ENCODE measurements around the gene FANCI. TPM values are rescaled to one million over a fixed set of nuclear protein-coding genes. Genes with fewer than 3 reads are reported as not detected.
A peak's percentile ranks its signal among the peaks of the same experiment; 100 is the strongest.

Gene FANCI
- polyA plus RNA-seq, 3 donors from 2014 or later, result 4.1 to 14.3 (median 5.8) TPM

DNA sequence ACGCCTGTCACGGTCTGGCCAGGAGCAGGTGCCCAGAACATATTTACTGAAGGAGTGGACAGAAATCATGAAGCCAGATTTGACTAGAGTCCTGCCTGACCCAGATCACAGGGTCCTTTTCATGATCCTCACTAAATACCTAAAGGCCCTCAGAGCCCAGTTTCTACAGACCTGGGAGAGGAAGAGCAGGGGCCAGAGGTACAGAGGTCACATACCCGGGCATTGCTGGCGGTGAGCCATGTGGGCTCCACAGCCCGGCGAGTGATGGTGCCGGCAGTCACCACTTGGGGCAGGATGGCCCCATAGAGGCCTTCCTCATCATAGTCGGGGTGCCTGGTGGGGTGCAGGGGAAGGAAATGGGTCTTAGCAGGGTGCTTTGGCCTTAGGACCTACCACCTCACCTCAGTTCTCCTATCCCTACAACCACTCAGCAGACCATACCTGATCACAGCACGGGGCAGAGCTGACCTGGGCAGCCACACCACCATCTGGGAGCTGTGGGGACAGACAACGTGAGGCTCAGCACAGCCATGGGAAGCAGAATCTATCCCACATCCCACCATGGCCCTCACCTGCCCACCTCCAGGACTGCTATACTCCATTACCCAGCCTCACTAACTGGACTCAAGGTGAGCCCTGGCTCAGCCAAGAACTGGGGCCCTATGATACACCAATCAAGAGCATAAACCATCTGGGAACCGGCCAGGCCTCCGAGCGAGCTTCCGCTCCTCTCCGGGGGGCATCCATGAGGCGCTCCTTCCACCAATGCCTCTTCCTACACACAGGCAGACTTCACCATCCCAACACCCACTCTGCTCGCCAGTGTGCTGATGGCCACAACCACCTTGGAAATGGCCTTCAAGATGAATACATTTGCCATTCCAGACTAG is 78.0 kb downstream of the FANCI start:
- Mint-ChIP-seq H3K4me3 (no peak overlapping the region), H3K27me3 (ENCODE audit: low read depth in 3 of 3) (peaks cover 7 to 12% (median 12%) of the 10 kb centered on the region in 3 donors), H3K27ac (peak overlapping the region in 2 of 6 donors; percentile 18 to 51), H3K9me3 (no peaks in the 10 kb centered on the region), H3K36me3 (peaks cover 11 to 64% (median 38%) of the 10 kb centered on the region in 3 donors), H3K4me1 (peaks cover 6 to 22% of the 10 kb centered on the region in 2 donors)
- DNase-seq, result no peak

DNA sequence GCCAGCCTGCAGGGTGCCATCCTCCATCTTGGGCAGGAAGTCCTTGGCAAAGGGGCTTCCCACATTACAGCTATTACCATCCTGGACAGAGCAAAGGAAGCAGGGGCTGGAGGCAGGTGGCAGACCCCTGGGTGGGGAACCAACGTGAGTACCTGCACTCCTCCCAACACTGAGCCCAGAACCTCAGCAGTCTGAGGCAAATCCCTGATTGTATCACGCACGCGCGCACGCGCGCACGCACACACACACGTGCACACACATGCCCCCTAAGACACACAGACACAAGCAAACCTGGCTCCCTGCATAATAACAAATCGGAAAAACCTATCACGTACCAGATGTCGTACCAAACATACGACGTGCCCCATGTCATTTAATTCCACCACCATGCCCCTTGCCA is 79.0 kb downstream of the FANCI start:
- Mint-ChIP-seq H3K9me3 (no peaks in the 10 kb centered on the region), H3K27me3 (ENCODE audit: low read depth in 3 of 3) (peaks cover 7 to 14% (median 12%) of the 10 kb centered on the region in 3 donors), H3K4me1 (peaks cover 16 to 31% of the 10 kb centered on the region in 2 donors), H3K27ac (peak overlapping the region in 4 of 6 donors; percentile 1 to 79 (median 36)), H3K36me3 (peaks cover 15 to 65% (median 42%) of the 10 kb centered on the region in 3 donors), H3K4me3 (no peak overlapping the region)
- DNase-seq, result no peak

DNA sequence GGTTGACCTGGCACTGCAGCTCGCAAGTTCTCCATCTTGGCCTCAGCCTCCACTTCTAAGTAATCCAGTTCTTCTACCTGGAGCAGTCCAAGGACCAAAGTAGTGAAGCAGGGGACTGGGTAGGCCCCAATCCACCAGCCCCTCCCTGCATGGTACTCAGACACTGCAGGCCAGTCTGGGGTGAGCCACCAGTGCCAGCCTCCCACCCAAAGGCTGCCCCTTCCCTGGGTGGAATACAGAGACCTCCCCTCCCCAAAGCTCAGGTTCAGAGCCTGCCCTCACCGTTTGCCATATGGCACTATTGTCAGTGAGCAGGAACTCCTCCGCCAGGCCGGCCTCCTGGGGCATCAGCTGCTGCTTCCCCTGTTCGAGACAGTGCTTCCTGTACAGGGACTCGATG is 80.0 kb downstream of the FANCI start:
- no peak for DNase-seq
- Mint-ChIP-seq H3K27ac (peak overlapping the region in 2 of 6 donors; percentile 19 to 40), H3K27me3 (ENCODE audit: low read depth in 3 of 3) (peaks cover 7 to 14% (median 12%) of the 10 kb centered on the region in 3 donors), H3K4me1 (peaks cover 24 to 39% of the 10 kb centered on the region in 2 donors), H3K36me3 (peaks cover 14 to 68% (median 44%) of the 10 kb centered on the region in 3 donors), H3K9me3 (no peaks in the 10 kb centered on the region), H3K4me3 (no peak overlapping the region)

DNA sequence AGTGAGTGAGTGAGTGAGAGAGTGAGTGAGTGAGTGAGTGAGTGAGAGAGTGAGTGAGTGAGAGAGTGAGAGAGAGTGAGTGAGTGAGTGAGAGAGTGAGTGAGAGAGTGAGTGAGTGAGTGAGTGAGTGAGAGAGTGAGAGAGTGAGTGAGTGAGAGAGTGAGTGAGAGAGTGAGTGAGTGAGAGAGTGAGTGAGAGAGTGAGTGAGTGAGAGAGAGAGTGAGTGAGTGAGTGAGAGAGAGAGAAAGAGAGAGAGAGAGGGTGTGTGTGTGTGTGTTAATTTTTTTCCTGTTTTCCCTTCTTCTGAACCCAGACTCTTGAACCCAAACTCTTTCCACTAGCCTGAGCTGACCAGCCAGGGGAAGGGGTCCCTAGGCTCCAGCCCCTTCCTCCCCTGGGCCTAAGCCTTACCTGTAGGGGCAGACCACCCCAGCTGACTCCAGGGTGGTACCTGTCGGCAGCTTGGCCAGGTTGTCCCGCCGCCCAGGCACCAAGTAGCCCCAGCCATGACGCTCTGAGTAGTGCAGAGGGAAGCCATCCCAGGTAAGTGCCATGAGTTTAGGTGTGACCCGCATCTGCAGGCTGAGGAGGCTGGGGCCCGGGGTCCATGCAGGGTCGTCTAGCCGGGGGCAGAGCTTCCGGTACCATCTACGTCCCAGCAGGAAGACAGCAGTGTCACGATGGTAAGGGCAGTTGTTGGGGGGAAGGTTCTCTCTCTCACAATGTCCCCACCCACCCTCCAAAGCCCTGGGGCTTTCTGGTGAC is 81.4 kb downstream of the FANCI start:
- peak overlapping the region in 2 of 5 donors; percentile 2 to 45 for H3K4me3 Mint-ChIP-seq
- peaks cover 9 to 12% (median 10%) of the 10 kb centered on the region in 3 donors for H3K27me3 Mint-ChIP-seq (ENCODE audit: low read depth in 3 of 3)
- no peak for DNase-seq
- H3K36me3 Mint-ChIP-seq, result peaks cover 16 to 68% (median 48%) of the 10 kb centered on the region in 3 donors
- H3K4me1 Mint-ChIP-seq, result peaks cover 38 to 42% of the 10 kb centered on the region in 2 donors
- H3K27ac Mint-ChIP-seq, result peak overlapping the region in 5 of 6 donors; percentile 30 to 90 (median 68)
- H3K9me3 Mint-ChIP-seq, result no peaks in the 10 kb centered on the region

DNA sequence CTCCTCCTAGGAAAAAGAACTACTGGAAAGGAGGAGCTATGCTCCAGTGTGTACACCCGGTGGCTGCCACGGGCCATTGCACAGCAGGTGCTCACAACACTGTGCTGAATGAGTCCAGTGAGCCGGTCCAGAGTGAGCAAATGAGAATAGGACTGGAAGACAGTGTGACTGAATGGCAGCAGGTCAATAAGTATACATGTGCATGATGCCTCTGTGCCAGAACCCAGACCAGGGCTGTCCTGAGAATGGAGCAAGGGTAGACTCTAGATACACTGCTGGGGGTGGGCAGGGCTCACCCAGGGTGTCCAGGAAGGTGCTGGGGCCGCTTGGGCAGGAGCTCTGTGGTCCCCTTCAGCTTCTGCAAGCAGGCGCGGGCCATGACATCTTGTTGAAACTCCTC is 82.5 kb downstream of the FANCI start:
- no peak for DNase-seq
- peaks cover 48 to 49% of the 10 kb centered on the region in 2 donors for H3K4me1 Mint-ChIP-seq
- peaks cover 23 to 71% (median 46%) of the 10 kb centered on the region in 3 donors for H3K36me3 Mint-ChIP-seq
- H3K9me3 Mint-ChIP-seq, result no peaks in the 10 kb centered on the region
- peak overlapping the region in 1 of 6 donors; percentile 65 for H3K27ac Mint-ChIP-seq
- peaks cover 7 to 10% (median 9%) of the 10 kb centered on the region in 3 donors for H3K27me3 Mint-ChIP-seq (ENCODE audit: low read depth in 3 of 3)
- no peak overlapping the region for H3K4me3 Mint-ChIP-seq

DNA sequence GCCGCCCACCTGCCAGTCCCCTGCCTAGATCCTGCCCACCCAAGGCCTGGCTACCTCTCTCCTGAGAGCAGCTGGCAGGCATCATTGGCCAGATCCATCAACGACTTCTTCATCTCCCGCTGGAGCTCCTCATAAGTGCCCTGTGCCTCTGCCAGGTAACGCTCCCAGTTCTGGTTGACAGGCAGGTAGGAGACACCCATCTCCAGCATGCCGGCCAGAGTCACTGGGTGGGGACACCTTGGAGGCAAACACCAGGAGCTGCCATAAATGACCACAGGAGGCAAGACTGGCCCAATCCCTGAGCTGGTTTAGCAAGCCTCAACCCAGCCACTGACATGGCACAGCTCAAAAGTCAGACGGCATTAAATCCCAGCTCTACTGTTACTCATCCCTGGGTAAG is 83.3 kb downstream of the FANCI start:
- Mint-ChIP-seq H3K4me1 (peaks cover 56 to 57% of the 10 kb centered on the region in 2 donors), H3K27ac (peak overlapping the region in 4 of 6 donors; percentile 20 to 64 (median 52)), H3K27me3 (ENCODE audit: low read depth in 3 of 3) (peaks cover 7 to 10% (median 9%) of the 10 kb centered on the region in 3 donors), H3K36me3 (peaks cover 30 to 71% (median 47%) of the 10 kb centered on the region in 3 donors), H3K4me3 (no peak overlapping the region), H3K9me3 (no peaks in the 10 kb centered on the region)
- DNase-seq, result no peak

DNA sequence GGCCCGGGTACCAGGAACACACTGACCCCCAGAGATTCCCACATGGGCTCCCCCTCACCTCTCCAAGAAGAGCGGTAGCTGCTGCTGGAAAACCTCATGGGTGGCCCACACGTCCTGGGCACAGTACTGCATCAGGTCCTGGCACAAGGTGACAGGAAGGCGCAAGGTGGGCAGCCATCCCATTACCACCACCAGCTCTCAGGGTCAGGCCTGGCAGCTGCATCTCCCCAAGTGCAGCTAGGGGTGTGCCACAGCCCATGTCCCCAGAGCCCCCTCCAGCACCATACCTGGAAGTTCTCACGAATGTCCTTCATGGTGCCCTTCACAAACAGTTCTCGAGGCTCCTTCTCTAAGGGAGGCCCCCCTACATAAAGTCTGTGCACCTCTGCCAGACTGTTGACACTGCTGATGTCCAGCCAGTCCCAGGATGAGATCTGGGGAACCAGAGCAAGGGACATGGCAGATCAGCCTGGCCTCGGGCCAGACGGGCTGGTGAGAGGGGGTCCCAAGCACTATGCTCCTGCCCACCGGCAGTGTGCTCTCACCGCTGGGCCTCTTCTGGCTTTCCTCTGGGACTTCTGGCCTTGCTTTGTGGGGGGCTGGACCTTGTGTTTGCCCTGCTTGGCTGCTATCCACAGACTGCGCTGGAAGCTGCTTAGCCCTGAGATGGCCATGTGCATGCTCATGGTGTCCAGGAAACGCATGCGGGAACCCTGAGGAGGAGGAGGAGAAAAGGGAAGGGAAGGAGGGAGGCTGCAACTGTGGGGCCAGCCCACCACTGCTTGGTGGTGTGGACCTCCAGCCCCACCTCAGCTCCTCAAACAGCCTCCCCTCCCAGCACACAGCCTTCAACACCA is 84.8 kb downstream of the FANCI start:
- peak overlapping the region; percentile 65 to 94 (median 90) for H3K27ac Mint-ChIP-seq
- H3K36me3 Mint-ChIP-seq, result peaks cover 38 to 67% (median 48%) of the 10 kb centered on the region in 3 donors
- H3K4me1 Mint-ChIP-seq, result peaks cover 60 to 67% of the 10 kb centered on the region in 2 donors
- no peak for DNase-seq
- H3K4me3 Mint-ChIP-seq, result peak overlapping the region; percentile 64 to 84 (median 76)
- H3K27me3 Mint-ChIP-seq (ENCODE audit: low read depth in 3 of 3), result peaks cover 7 to 8% (median 7%) of the 10 kb centered on the region in 3 donors
- H3K9me3 Mint-ChIP-seq, result no peaks in the 10 kb centered on the region

DNA sequence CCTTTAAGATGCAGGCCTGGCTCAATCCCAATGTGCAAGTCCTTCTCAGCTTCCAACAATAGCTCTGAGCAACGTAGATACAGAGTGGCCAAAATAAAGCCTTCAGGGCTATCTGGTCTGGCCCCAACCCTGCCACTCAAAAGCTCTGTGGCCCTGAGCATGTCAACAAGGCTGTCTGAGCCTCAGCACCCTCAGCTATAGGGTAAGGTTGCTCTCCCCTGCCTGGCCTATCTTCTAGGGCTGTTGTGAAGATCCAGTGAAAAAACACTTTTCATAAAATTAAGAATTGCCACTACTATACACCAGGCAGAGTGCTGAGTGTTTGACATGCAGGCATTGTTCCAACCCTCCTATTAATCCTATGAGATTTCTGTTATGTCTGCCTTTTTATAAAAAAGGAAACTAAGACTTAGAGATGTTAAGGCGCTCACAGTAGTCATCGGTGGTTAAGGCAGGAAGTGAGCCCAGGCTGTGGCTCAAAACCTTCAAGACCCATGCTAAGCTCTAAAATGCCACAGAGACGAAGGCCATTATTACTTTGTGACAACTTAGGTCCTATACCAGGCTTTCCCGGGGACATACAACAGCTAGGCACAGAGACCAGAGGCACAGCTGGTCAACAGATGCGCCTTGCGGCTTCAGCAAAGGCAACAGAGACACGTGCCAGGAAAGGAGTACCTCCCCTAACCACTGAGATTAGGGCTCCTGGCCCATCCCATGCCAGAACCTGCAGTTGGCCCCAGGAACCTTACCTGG is 85.7 kb downstream of the FANCI start:
- Mint-ChIP-seq H3K4me1 (peaks cover 63 to 70% of the 10 kb centered on the region in 2 donors), H3K36me3 (peaks cover 36 to 61% (median 44%) of the 10 kb centered on the region in 3 donors), H3K27me3 (ENCODE audit: low read depth in 3 of 3) (peaks cover 7 to 8% (median 7%) of the 10 kb centered on the region in 3 donors), H3K27ac (peak overlapping the region; percentile 65 to 94 (median 90)), H3K4me3 (peak overlapping the region; percentile 64 to 84 (median 76)), H3K9me3 (no peaks in the 10 kb centered on the region)
- peak; percentile 60 to 66 (median 65) for DNase-seq

DNA sequence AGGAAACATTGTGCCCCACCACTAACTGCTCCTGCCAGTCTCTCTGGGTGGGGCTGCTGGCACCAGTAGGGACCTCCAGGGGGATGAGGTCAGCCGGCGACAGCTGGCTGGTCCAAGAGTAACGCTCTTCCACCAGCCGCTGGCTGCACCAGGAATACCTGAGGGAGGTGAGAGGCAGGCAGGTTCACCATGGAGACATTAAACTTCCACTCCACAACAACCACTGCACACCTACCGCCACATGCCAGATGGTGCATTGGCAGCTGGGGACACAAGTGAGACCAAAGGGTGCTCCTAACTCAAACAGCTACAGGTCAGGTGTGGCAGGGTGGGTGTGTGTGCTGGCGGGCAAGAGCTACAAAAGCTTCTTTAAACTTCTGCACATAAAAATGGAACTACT is 86.3 kb downstream of the FANCI start:
- H3K4me3 Mint-ChIP-seq, result peak overlapping the region; percentile 64 to 84 (median 76)
- H3K27ac Mint-ChIP-seq, result peak overlapping the region; percentile 65 to 94 (median 90)
- peaks cover 31 to 55% (median 42%) of the 10 kb centered on the region in 3 donors for H3K36me3 Mint-ChIP-seq
- no peak for DNase-seq
- H3K27me3 Mint-ChIP-seq (ENCODE audit: low read depth in 3 of 3), result peaks cover 8 to 11% (median 10%) of the 10 kb centered on the region in 3 donors
- H3K9me3 Mint-ChIP-seq, result peaks cover 0 to 6% (median 3%) of the 10 kb centered on the region in 6 donors
- peaks cover 68% of the 10 kb centered on the region in 2 donors for H3K4me1 Mint-ChIP-seq

DNA sequence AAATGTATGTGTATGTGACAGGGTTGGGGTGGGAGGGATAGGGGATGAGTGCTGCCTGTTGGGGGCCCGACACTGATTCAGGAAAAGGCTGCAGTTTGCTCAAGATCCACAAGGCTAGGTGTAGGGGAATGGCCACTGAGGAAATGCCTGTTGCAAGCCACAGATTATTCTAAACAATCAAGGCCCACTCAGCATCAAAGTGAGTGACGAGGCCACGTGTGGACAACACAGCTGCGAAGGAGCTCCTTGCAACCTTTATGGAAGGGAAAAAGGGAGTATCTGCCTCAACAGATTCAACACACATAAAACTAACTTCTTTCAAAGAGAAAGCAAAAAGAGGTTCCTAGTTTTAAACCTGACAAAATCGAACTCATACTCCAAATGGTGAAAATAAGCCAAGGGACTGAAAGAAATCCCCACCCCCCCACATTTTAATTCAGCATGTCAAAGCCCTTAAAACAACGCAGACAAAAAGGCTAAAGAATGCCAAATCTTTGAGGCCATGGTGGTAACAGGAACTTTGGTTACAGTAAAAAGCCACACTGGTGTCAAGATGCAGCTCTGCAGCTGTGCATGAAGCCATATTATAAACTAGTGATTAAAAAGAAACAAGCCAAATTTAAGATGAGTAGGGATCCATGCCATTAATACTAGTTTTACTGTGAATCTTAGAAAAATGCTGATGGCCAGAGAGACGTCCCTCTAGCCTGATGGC is 87.3 kb downstream of the FANCI start:
- peaks cover 77% of the 10 kb centered on the region in 2 donors for H3K4me1 Mint-ChIP-seq
- peak overlapping the region; percentile 82 to 94 (median 90) for H3K27ac Mint-ChIP-seq
- no peak for DNase-seq
- peaks cover 15 to 17% (median 17%) of the 10 kb centered on the region in 3 donors for H3K27me3 Mint-ChIP-seq (ENCODE audit: low read depth in 3 of 3)
- peak overlapping the region; percentile 64 to 84 (median 76) for H3K4me3 Mint-ChIP-seq
- H3K9me3 Mint-ChIP-seq, result peaks cover 0 to 6% (median 3%) of the 10 kb centered on the region in 6 donors
- H3K36me3 Mint-ChIP-seq, result peaks cover 31 to 53% (median 41%) of the 10 kb centered on the region in 3 donors

DNA sequence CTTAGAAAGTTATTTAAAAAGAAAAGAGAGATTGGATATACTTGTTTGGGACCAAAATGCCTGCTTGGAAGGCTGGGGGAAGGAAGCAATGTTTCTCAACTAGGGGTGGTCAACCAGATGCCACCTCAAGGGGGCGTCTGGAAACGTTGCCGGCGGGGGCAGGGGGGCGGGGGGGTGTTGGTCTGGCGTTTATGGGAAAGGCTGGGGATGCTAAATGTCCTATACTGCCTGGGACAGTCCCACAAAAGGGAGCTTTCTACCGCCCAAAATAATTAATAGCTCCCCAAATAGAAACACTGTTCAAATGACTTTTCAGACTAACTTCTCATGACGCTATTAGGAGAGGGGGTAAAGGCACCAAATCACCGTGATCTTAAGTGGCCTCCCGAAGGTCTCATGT is 88.7 kb downstream of the FANCI start:
- peaks cover 74 to 87% of the 10 kb centered on the region in 2 donors for H3K4me1 Mint-ChIP-seq
- DNase-seq, result no peak
- peaks cover 0 to 6% (median 3%) of the 10 kb centered on the region in 6 donors for H3K9me3 Mint-ChIP-seq
- peaks cover 13 to 18% (median 17%) of the 10 kb centered on the region in 3 donors for H3K27me3 Mint-ChIP-seq (ENCODE audit: low read depth in 3 of 3)
- H3K36me3 Mint-ChIP-seq, result peaks cover 27 to 43% (median 38%) of the 10 kb centered on the region in 3 donors
- peak overlapping the region; percentile 75 to 87 (median 80) for H3K27ac Mint-ChIP-seq
- H3K4me3 Mint-ChIP-seq, result peak overlapping the region; percentile 64 to 84 (median 76)

Data from immature natural killer cell (primary cell).